A673 (cell line): ENCODE results near the gene KLHL17.

ENCODE experiments used
- CTCF ChIP-seq: fragments of 300-800, 200-600 bp; sonication (generic); conservative IDR thresholded peaks from 2 replicates; pipeline ENCODE4 v1.5.1; 2017; ENCODE audit warnings: low read depth, mild to moderate bottlenecking, antibody characterized with exemption, low read length, moderate library complexity, mixed read lengths
- EZH2 ChIP-seq: fragments of 200-600 bp; sonication (generic); IDR thresholded peaks from 2 replicates; pipeline ENCODE4 v1.6.1; 2017; ENCODE audit warnings: borderline replicate concordance, low read depth, mild to moderate bottlenecking, mixed read lengths, antibody characterized with exemption, low read length; ENCODE audit not compliant: poor library complexity, severe bottlenecking

DNA sequence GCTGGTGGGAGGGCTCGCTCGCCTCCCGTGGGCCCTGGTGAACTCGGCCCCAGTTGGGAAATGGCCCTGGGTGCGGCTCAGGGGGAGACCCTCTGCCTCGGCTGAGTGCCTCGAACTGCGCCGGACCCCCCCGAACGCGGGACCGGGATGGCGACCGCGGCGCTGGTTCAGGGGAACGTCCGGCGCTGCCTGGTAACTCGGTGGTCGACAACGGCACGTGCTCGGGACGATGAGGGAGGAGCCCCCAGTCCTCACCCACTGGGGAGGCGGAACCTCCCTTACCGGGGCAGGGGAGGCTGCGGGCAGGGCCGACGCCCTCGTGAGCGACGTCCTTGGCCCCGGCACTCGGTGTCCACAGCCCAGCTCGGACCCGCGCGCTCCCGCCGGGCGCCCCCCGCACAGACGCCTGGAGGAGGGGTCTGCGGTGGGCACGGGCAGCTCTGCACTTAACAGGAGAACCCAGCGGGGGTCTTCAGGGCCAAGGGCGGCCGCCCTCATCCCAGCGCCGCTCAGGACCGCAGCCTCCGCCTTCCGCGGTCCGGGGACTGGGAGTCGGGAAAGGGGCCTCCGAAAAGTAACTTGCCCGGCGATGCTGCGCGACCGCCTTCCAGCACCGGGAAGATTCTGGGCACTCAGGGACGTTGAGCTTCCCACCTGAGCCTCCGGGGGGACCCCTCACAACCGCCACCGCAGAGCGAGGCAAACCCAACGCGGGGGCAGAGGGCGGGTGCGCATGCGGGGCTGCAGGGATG is 37.8 kb downstream of the KLHL17 start:
- TF ChIP-seq CTCF (no peak), EZH2 (no peak)
